CD4-positive, alpha-beta T cell (primary cell): Measurements from ENCODE around the gene DECR2. TPM values are rescaled to one million over a fixed set of nuclear protein-coding genes. Genes with fewer than 3 reads are reported as not detected.

Experiments used
- ATAC-seq: fragments of 200-7000 bp; cut with Tn5 transposase; one replicate; pipeline ENCODE4 v1.10.0; 2022; ENCODE audit warnings: mild to moderate bottlenecking; ENCODE audit not compliant: poor library complexity
- CTCF ChIA-PET: fragments of 350-600 bp; sonication (Branson Sonifier 250); formaldehyde crosslinking; loops from one replicate; lab custom pipeline; 2021; ENCODE audit warnings: antibody characterized with exemption, inconsistent platforms; lab: Charles Lee
- POLR2A ChIA-PET: fragments of 350-600 bp; sonication (Branson Sonifier 250); formaldehyde crosslinking; loops from one replicate; lab custom pipeline; 2021; ENCODE audit warnings: antibody characterized with exemption, inconsistent platforms; lab: Charles Lee
- DNase-seq, 14 experiments: peaks; one replicate each; pipeline ENCODE4 v3.0.0-alpha.2; 2013 to 2020; ENCODE audit warnings: mixed read lengths in 2 of 14
- H3K27ac ChIP-seq, 2 donors: one replicate each; pipeline versions ENCODE4 v1.5.1 to v1.7.0; 2013; ENCODE audit warnings: low read length in 2 of 2, low read depth in 1 of 2, mild to moderate bottlenecking in 1 of 2
- H3K27me3 ChIP-seq, 2 experiments: 1 replicate in 1 of 2; 2 replicates in 1 of 2; pipeline versions ENCODE4 v1.6.1 to v1.7.0; 2013; ENCODE audit warnings: low read length in 2 of 2, control low read depth in 1 of 2, mild to moderate bottlenecking in 1 of 2, moderate library complexity in 1 of 2; ENCODE audit not compliant: insufficient read depth in 2 of 2, control insufficient read depth in 1 of 2
- H3K36me3 ChIP-seq: one replicate; pipeline ENCODE4 v1.6.1; 2013; ENCODE audit warnings: low read length, control low read depth; ENCODE audit not compliant: insufficient read depth
- H3K4me1 ChIP-seq: one replicate; pipeline ENCODE4 v1.6.1; 2013; ENCODE audit warnings: low read length, control low read depth; ENCODE audit not compliant: insufficient read depth
- H3K4me3 ChIP-seq: one replicate; pipeline ENCODE4 v1.5.1; 2013; ENCODE audit warnings: mild to moderate bottlenecking, low read length, moderate library complexity
- H3K9me3 ChIP-seq, 2 experiments: 1 replicate in 1 of 2; 2 replicates in 1 of 2; pipeline versions ENCODE4 v1.6.1 to v1.7.0; 2013; ENCODE audit warnings: low read length in 2 of 2, mild to moderate bottlenecking in 2 of 2, control low read depth in 1 of 2, moderate library complexity in 1 of 2; ENCODE audit not compliant: control insufficient read depth in 1 of 2, insufficient read depth in 1 of 2
- H3K27ac Mint-ChIP-seq: one replicate; pipeline ENCODE4 v1.8.0; 2020; ENCODE audit warnings: mixed read lengths
- H3K27me3 Mint-ChIP-seq: one replicate; pipeline ENCODE4 v1.8.0; 2021; ENCODE audit warnings: mixed read lengths
- H3K36me3 Mint-ChIP-seq: one replicate; pipeline ENCODE4 v1.8.0; 2021; ENCODE audit warnings: low read depth, mixed read lengths
- H3K4me1 Mint-ChIP-seq: one replicate; pipeline ENCODE4 v1.8.0; 2021; ENCODE audit warnings: low read depth, mixed read lengths
- H3K4me3 Mint-ChIP-seq: one replicate; pipeline ENCODE4 v1.8.0; 2020; ENCODE audit warnings: mild to moderate bottlenecking, mixed read lengths
- H3K9me3 Mint-ChIP-seq: one replicate; pipeline ENCODE4 v1.8.0; 2020; ENCODE audit warnings: mixed read lengths
- intact Hi-C, 2 experiments: fragments of 100-400 bp; cut with DNase I in 1 of 2; cut with micrococcal nuclease in 1 of 2; formaldehyde crosslinking; loops; one replicate each; pipeline versions ENCODE4 v1.15.1 to v1.9.0; 2023 to 2025; cut with DNase I, micrococcal nuclease
- total RNA-seq, 174 experiments: library from RNA in 2 of 174; stranded (reverse) in 2 of 174; gene quantifications; one replicate each; pipeline ENCODE4 v1.2.3 and lab custom pipeline; 2021 to 2026
- TF ChIP-seq, protein P1 (sequence below): fragments of 200-600 bp; IDR thresholded peaks from one replicate; pipeline ENCODE4 v1.8.0; 2022; ENCODE audit warnings: antibody characterized with exemption, mild to moderate bottlenecking

Gene DECR2
- total RNA-seq, 2 experiments from 2014 or later, result 5.7 to 7.0 TPM

DNA sequence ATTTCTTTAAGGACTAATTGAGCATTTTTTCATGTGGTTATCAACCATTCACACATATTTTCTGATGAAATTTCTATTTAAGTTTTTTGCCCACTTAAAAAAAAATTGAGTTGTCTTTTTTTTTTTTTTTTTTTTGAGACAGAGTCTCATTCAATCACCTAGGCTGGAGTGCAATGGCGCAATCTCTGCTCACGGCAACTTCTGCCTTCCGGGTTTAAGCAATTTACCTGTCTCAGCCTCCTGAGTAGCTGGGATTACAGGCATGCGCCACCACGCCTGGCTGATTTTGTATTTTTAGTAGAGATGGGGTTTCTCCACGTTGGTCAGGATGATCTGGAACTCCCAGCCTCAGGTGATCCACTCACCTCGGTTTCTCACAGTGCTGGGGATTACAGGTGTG, 58.1 kb downstream of the DECR2 start:
- TF ChIP-seq, protein P1, sequence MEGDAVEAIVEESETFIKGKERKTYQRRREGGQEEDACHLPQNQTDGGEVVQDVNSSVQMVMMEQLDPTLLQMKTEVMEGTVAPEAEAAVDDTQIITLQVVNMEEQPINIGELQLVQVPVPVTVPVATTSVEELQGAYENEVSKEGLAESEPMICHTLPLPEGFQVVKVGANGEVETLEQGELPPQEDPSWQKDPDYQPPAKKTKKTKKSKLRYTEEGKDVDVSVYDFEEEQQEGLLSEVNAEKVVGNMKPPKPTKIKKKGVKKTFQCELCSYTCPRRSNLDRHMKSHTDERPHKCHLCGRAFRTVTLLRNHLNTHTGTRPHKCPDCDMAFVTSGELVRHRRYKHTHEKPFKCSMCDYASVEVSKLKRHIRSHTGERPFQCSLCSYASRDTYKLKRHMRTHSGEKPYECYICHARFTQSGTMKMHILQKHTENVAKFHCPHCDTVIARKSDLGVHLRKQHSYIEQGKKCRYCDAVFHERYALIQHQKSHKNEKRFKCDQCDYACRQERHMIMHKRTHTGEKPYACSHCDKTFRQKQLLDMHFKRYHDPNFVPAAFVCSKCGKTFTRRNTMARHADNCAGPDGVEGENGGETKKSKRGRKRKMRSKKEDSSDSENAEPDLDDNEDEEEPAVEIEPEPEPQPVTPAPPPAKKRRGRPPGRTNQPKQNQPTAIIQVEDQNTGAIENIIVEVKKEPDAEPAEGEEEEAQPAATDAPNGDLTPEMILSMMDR, result no peak
- no peak for ATAC-seq
- Histone ChIP-seq H3K27me3 (no peaks in the 10 kb centered on the region), H3K9me3 (no peaks in the 10 kb centered on the region), H3K4me1 (no peaks in the 10 kb centered on the region), H3K4me3 (no peak overlapping the region), H3K36me3 (peaks cover 19% of the 10 kb centered on the region), H3K27ac (no peak overlapping the region)
- H3K9me3 Mint-ChIP-seq, result no peaks in the 10 kb centered on the region
- peaks cover 5% of the 10 kb centered on the region for H3K4me1 Mint-ChIP-seq
- H3K27me3 Mint-ChIP-seq, result no peaks in the 10 kb centered on the region
- no peak for DNase-seq
- CTCF ChIA-PET, result no interaction called here
- POLR2A ChIA-PET, result no interaction called here
- H3K4me3 Mint-ChIP-seq, result no peak overlapping the region
- intact Hi-C loops, result no loop called here
- H3K27ac Mint-ChIP-seq, result no peak overlapping the region
- H3K36me3 Mint-ChIP-seq, result peaks cover 9% of the 10 kb centered on the region

- Mint-ChIP-seq H3K4me1 (peaks cover 5% of the 10 kb centered on the region), H3K36me3 (peaks cover 14% of the 10 kb centered on the region), H3K27ac (no peak overlapping the region), H3K4me3 (no peak overlapping the region), H3K9me3 (no peaks in the 10 kb centered on the region), H3K27me3 (no peaks in the 10 kb centered on the region)
- Histone ChIP-seq H3K27me3 (no peaks in the 10 kb centered on the region), H3K9me3 (no peaks in the 10 kb centered on the region), H3K27ac (no peak overlapping the region), H3K4me1 (no peaks in the 10 kb centered on the region), H3K4me3 (no peak overlapping the region), H3K36me3 (peaks cover 19% of the 10 kb centered on the region)
- intact Hi-C loops, result no loop called here
- TF ChIP-seq, protein P1, result no peak
- DNase-seq (no peak), ATAC-seq (no peak)
- ChIA-PET CTCF (no interaction called here), POLR2A (no interaction called here)
Observed at GRCh38 chr16:460787-461186, 59.1 kb downstream of the DECR2 start.

Other genes with a start within 250 kb of the DECR2 start
- gene HBZ, start 249.2 kb upstream of the DECR2 start, total RNA-seq, result not detected
- not detected for gene HBM, start 235.9 kb upstream of the DECR2 start, total RNA-seq
- not detected for gene HBA2, start 229.0 kb upstream of the DECR2 start, total RNA-seq
- not detected for gene HBA1, start 225.2 kb upstream of the DECR2 start, total RNA-seq
- not detected for gene HBQ1, start 221.4 kb upstream of the DECR2 start, total RNA-seq
- 10 to 100 TPM; 94.8 to 98.4 TPM for gene LUC7L, start 172.4 kb upstream of the DECR2 start, total RNA-seq
- 10 to 100 TPM; 15.6 to 17.0 TPM for gene FAM234A, start 167.1 kb upstream of the DECR2 start, total RNA-seq
- gene RGS11, start 125.9 kb upstream of the DECR2 start, total RNA-seq, result not detected
- under 1 TPM in 1 of 2 experiments, not detected in 1; 0.42 TPM for gene ARHGDIG, start 121.3 kb upstream of the DECR2 start, total RNA-seq
- not detected for gene PDIA2, start 118.7 kb upstream of the DECR2 start, total RNA-seq
- 10 to 100 TPM; 24.7 to 26.3 TPM for gene AXIN1, start 49.2 kb upstream of the DECR2 start, total RNA-seq
- gene MRPL28, start 31.3 kb upstream of the DECR2 start, total RNA-seq, result 10 to 100 TPM; 19.6 to 19.7 TPM
- gene PGAP6, start 19.9 kb upstream of the DECR2 start, total RNA-seq, result 10 to 100 TPM; 59.7 to 63.7 TPM
- gene NME4, start 4.7 kb upstream of the DECR2 start, total RNA-seq, result 10 to 100 TPM; 31.2 to 32.6 TPM
- 10 to 100 TPM; 28.4 to 29.0 TPM for gene RAB11FIP3, start 23.8 kb downstream of the DECR2 start, total RNA-seq
- 10 to 100 TPM; 35.5 to 36.9 TPM for gene CAPN15, start 125.8 kb downstream of the DECR2 start, total RNA-seq
- gene PRR35, start 158.5 kb downstream of the DECR2 start, total RNA-seq, result not detected
- under 1 TPM; 0.45 to 0.55 TPM for gene NHLRC4, start 165.1 kb downstream of the DECR2 start, total RNA-seq
- 10 to 100 TPM; 22.8 to 27.0 TPM for gene PIGQ, start 168.1 kb downstream of the DECR2 start, total RNA-seq
- gene RAB40C, start 188.2 kb downstream of the DECR2 start, total RNA-seq, result 1 to 10 TPM; 8.9 to 9.5 TPM
- gene WFIKKN1, start 229.1 kb downstream of the DECR2 start, total RNA-seq, result under 1 TPM; 0.64 to 0.99 TPM
- 10 to 100 TPM; 39.5 to 39.6 TPM for gene METTL26, start 234.4 kb downstream of the DECR2 start, total RNA-seq
- 10 to 100 TPM; 11.4 to 14.6 TPM for gene MCRIP2, start 239.9 kb downstream of the DECR2 start, total RNA-seq
- 10 to 100 TPM in 1 of 2 experiments, 1 to 10 TPM in 1; 8.1 to 10.3 TPM for gene WDR90, start 247.5 kb downstream of the DECR2 start, total RNA-seq